Fibroblast of lung (primary cell): ENCODE measurements around the gene TMEM255B. TPM values are rescaled to one million over a fixed set of nuclear protein-coding genes. Genes with fewer than 3 reads are reported as not detected.

Source experiments
- DNase-seq, 2 donors: peaks; one replicate each; pipeline versions ENCODE4 v3.0.0 to v3.0.0-alpha.2; 2010; ENCODE audit warnings: low read depth in 2 of 2
- H2AFZ ChIP-seq: 2 replicates; pipeline ENCODE4 v1.5.1; 2012; ENCODE audit warnings: low read length, control low read depth, inconsistent platforms
- H3K27ac ChIP-seq: 2 replicates; pipeline ENCODE4 v1.5.1; 2011; ENCODE audit warnings: low read length, control low read depth; ENCODE audit not compliant: insufficient read depth
- H3K27me3 ChIP-seq: 2 replicates; pipeline ENCODE4 v1.5.1; 2011; ENCODE audit warnings: mild to moderate bottlenecking, low read length; ENCODE audit not compliant: control insufficient read depth, insufficient read depth
- H3K36me3 ChIP-seq: 2 replicates; pipeline ENCODE4 v1.5.1; 2011; ENCODE audit warnings: low read length; ENCODE audit not compliant: control insufficient read depth, insufficient read depth
- H3K4me1 ChIP-seq: 2 replicates; pipeline ENCODE4 v1.5.1; 2011; ENCODE audit warnings: low read length; ENCODE audit not compliant: control insufficient read depth, insufficient read depth; ENCODE audit errors: extremely low read depth
- H3K4me2 ChIP-seq: 2 replicates; pipeline ENCODE4 v1.5.1; 2011; ENCODE audit warnings: low read length, control low read depth; ENCODE audit not compliant: insufficient read depth; ENCODE audit errors: extremely low read depth
- H3K4me3 ChIP-seq, 4 experiments: fragments of 200-600 bp in 1 of 4; sonication (generic) in 1 of 4; replicated peaks in 1 of 4; 2 replicates each; pipeline ENCODE4 v1.5.1; 2011 to 2016; ENCODE audit warnings: low read length in 4 of 4, low read depth in 3 of 4, mild to moderate bottlenecking in 3 of 4, control low read depth in 2 of 4, inconsistent platforms in 1 of 4, mixed read lengths in 1 of 4; ENCODE audit not compliant: insufficient read depth in 1 of 4; ENCODE audit errors: control extremely low read depth in 1 of 4
- H3K79me2 ChIP-seq: 2 replicates; pipeline ENCODE4 v1.5.1; 2012; ENCODE audit warnings: mild to moderate bottlenecking, low read length, inconsistent platforms; ENCODE audit not compliant: control insufficient read depth, insufficient read depth
- H3K9ac ChIP-seq: 2 replicates; pipeline ENCODE4 v1.5.1; 2011; ENCODE audit warnings: mild to moderate bottlenecking, low read length, control low read depth; ENCODE audit not compliant: insufficient read depth
- H3K9me3 ChIP-seq: 2 replicates; pipeline ENCODE4 v1.5.1; 2012; ENCODE audit warnings: low read depth, low read length; ENCODE audit not compliant: control insufficient read depth, insufficient read depth
- H4K20me1 ChIP-seq: 2 replicates; pipeline ENCODE4 v1.5.1; 2011; ENCODE audit warnings: low read length; ENCODE audit not compliant: control insufficient read depth, insufficient read depth; ENCODE audit errors: extremely low read depth
- EZH2 ChIP-seq: IDR thresholded peaks from 2 replicates; pipeline ENCODE4 v1.5.1; 2012; ENCODE audit warnings: low read length, control low read depth, mild to moderate bottlenecking; ENCODE audit errors: missing control alignments
- polyA plus RNA-seq, 2 donors: library from polyadenylated mRNA; depleted of rRNA in 1 of 2; stranded (reverse) in 1 of 2; unstranded in 1 of 2; fragments of >200 nt; gene quantifications; 2 replicates each; pipeline ENCODE4 v1.2.1, GENCODE V29; 2011 to 2012; ENCODE audit warnings: missing spikeins in 1 of 2
- total RNA-seq: library from RNA; depleted of rRNA; stranded (reverse); fragments of >200 nt; gene quantifications from 2 replicates; pipeline ENCODE4 v1.2.1, GENCODE V29; 2014
- TF ChIP-seq, protein P1 (sequence below), 2 donors: IDR thresholded peaks in 1 of 2; conservative IDR thresholded peaks in 1 of 2; 1 replicate in 1 of 2; 2 replicates in 1 of 2; pipeline ENCODE4 v1.5.1; 2011 to 2012; ENCODE audit warnings: low read length in 2 of 2, control low read depth in 1 of 2, inconsistent platforms in 1 of 2, low read depth in 1 of 2, mild to moderate bottlenecking in 1 of 2

Gene TMEM255B
- total and polyA plus RNA-seq, 2 donors (not counting 1 experiment from before 2014, with no cell fraction given) = 2.4 to 10.4 TPM

DNA sequence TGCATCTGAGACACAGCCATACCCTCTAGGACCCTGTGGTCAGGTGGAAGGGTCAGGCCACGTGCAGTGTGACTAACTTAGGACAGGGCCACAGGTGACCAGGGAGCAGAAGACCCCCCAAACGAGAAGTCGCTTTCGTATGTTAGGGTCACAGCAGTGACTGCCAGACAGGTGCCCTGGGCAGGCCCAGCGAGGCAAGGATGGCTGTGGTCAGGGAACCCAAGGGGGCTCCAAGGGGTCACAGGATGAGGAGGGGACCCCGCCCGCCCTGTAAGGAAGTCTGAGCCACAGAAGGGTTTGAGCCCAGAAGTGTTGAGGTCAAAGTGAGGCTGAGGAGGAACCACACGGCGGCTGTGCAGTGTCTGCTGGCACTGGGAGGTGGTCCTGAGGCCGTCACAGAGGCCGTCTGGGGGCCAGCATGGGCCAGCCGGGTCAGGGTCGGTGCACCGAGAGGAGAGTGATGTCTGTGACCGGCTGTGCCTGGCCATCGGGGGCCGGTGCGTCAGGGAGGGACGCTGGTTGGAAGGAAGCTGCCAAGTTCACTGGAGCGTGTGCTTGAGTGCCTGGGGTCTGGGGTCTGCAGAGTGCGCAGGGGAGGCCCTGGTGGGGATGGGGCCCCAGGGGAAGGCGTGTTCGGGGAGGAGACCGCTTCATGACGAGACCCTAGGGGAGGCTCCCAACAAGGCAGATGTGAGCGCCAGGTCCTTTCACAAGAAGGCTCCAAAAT, 24.8 kb upstream of the TMEM255B start:
- Histone ChIP-seq H3K4me2 (no peak overlapping the region), H2AFZ (no peak overlapping the region), H3K4me1 (no peaks in the 10 kb centered on the region), H3K27ac (no peak overlapping the region), H3K27me3 (peaks cover 8% of the 10 kb centered on the region), H3K4me3 (no peak overlapping the region), H3K9me3 (peaks cover 1% of the 10 kb centered on the region), H3K79me2 (no peaks in the 10 kb centered on the region), H3K36me3 (no peaks in the 10 kb centered on the region), H3K9ac (no peak overlapping the region), H4K20me1 (no peaks in the 10 kb centered on the region)
- TF ChIP-seq, protein P1, sequence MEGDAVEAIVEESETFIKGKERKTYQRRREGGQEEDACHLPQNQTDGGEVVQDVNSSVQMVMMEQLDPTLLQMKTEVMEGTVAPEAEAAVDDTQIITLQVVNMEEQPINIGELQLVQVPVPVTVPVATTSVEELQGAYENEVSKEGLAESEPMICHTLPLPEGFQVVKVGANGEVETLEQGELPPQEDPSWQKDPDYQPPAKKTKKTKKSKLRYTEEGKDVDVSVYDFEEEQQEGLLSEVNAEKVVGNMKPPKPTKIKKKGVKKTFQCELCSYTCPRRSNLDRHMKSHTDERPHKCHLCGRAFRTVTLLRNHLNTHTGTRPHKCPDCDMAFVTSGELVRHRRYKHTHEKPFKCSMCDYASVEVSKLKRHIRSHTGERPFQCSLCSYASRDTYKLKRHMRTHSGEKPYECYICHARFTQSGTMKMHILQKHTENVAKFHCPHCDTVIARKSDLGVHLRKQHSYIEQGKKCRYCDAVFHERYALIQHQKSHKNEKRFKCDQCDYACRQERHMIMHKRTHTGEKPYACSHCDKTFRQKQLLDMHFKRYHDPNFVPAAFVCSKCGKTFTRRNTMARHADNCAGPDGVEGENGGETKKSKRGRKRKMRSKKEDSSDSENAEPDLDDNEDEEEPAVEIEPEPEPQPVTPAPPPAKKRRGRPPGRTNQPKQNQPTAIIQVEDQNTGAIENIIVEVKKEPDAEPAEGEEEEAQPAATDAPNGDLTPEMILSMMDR (conservative IDR thresholded peaks at IDR 0.05 in 1 of 2, IDR thresholded peaks at IDR 0.05 in 1 of 2; ENCODE audit: low read depth in 1 of 2, low read length in 2 of 2) = no peak
- no peak for TF ChIP-seq EZH2
- no peak for DNase-seq

DNA sequence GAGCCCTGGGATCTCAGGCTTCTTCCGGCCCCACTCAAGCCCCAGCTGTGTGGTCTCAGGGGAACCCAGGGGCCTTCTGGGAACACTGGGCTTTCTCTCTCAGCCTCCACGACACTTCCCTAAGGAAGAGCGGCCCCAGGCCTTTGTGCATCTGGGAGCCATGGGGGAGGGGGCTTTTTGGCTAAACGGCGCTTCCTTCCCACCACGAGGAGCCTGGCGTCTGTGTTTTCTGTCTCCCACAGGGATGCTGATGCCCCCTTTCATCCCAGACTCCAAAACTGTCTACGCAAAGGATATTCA, 24.2 kb upstream of the TMEM255B start:
- no peak overlapping the region for H3K9ac ChIP-seq
- no peak overlapping the region for H3K4me3 ChIP-seq
- TF ChIP-seq, protein P1 (conservative IDR thresholded peaks at IDR 0.05 in 1 of 2, IDR thresholded peaks at IDR 0.05 in 1 of 2; ENCODE audit: low read depth in 1 of 2, low read length in 2 of 2) = no peak
- no peak for TF ChIP-seq EZH2
- no peaks in the 10 kb centered on the region for H3K4me1 ChIP-seq
- H3K27ac ChIP-seq = no peak overlapping the region
- H3K79me2 ChIP-seq = no peaks in the 10 kb centered on the region
- H3K27me3 ChIP-seq = peaks cover 4% of the 10 kb centered on the region
- H3K36me3 ChIP-seq = no peaks in the 10 kb centered on the region
- H3K9me3 ChIP-seq = peaks cover 1% of the 10 kb centered on the region
- no peaks in the 10 kb centered on the region for H4K20me1 ChIP-seq
- no peak overlapping the region for H3K4me2 ChIP-seq
- DNase-seq = no peak
- no peak overlapping the region for H2AFZ ChIP-seq

DNA sequence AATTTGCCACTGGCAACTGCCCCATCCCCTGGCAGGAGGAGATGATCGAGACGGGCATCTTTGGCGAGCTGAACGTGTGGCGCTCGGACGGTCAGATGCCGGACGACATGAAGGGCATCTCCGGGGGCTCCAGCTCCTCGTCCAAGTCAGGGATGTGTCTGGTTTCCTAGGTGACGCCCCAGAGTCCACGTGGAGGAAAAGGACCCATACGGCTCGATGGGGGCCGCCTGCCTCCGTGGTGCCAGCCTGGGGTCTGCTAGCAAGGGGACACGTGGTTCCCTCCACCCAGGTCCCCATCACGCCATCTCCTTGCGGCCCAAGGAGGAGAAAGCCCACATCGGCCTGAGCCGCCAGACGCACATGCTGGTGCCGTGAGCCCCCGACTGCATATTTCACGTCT, 23.8 kb upstream of the TMEM255B start:
- H3K79me2 ChIP-seq = no peaks in the 10 kb centered on the region
- no peak overlapping the region for H3K9ac ChIP-seq
- H3K4me1 ChIP-seq = no peaks in the 10 kb centered on the region
- H3K27ac ChIP-seq = no peak overlapping the region
- no peak overlapping the region for H2AFZ ChIP-seq
- no peak overlapping the region for H3K4me2 ChIP-seq
- no peak for DNase-seq
- peaks cover 3% of the 10 kb centered on the region for H3K27me3 ChIP-seq
- peaks cover 1% of the 10 kb centered on the region for H3K9me3 ChIP-seq
- H3K4me3 ChIP-seq = no peak overlapping the region
- H4K20me1 ChIP-seq = no peaks in the 10 kb centered on the region
- no peaks in the 10 kb centered on the region for H3K36me3 ChIP-seq
- TF ChIP-seq, protein P1 (conservative IDR thresholded peaks at IDR 0.05 in 1 of 2, IDR thresholded peaks at IDR 0.05 in 1 of 2; ENCODE audit: low read depth in 1 of 2, low read length in 2 of 2) = no peak
- TF ChIP-seq EZH2 = no peak
